OCI-LY7 (cell line): ENCODE results near the gene CNDP2. TPM values are rescaled to one million over a fixed set of nuclear protein-coding genes. Genes with fewer than 3 reads are reported as not detected.

Experiments used
- BruUV-seq: library from RNA; stranded (reverse); fragments of 400-500 nt; replicated peaks from 2 replicates; lab custom pipeline; 2021; lab: Mats Ljungman, UMichigan
- CTCF ChIA-PET: fragments of 300-600 bp; sonication (Branson Sonifier 250); formaldehyde crosslinking; loops from one replicate; lab custom pipeline; 2022; ENCODE audit warnings: antibody characterized with exemption; ENCODE audit not compliant: unreplicated experiment; lab: Charles Lee
- POLR2A ChIA-PET: fragments of 300-600 bp; sonication (Branson Sonifier 250); formaldehyde crosslinking; loops from one replicate; lab custom pipeline; 2022; ENCODE audit warnings: antibody characterized with exemption; lab: Charles Lee
- DNase-seq: peaks from one replicate; pipeline ENCODE4 v3.0.0-alpha.2; 2015; ENCODE audit warnings: low spot score
- H2AFZ ChIP-seq: fragments of 200-600 bp; sonication (generic), shearing (Covaris generic); 2 replicates; pipeline ENCODE4 v1.6.1; 2014; ENCODE audit warnings: mild to moderate bottlenecking, antibody characterized with exemption, low read length, moderate library complexity
- H3K27ac ChIP-seq: fragments of 200-600 bp; sonication (generic); 2 replicates; pipeline ENCODE4 v1.5.1; 2014; ENCODE audit warnings: mixed run types, low read depth, mild to moderate bottlenecking, moderate library complexity, low read length, inconsistent platforms; ENCODE audit not compliant: poor library complexity, severe bottlenecking
- H3K36me3 ChIP-seq: fragments of 200-600 bp; sonication (generic); 2 replicates; pipeline ENCODE4 v1.6.1; 2014; ENCODE audit warnings: mild to moderate bottlenecking, antibody characterized with exemption, low read length, moderate library complexity, mixed read lengths; ENCODE audit not compliant: insufficient read depth
- H3K4me1 ChIP-seq: fragments of 200-600 bp; sonication (generic); 2 replicates; pipeline ENCODE4 v1.5.1; 2014; ENCODE audit warnings: mild to moderate bottlenecking, low read length; ENCODE audit not compliant: insufficient read depth, poor library complexity, severe bottlenecking
- H3K4me2 ChIP-seq: fragments of 200-600 bp; sonication (generic); 2 replicates; pipeline ENCODE4 v1.6.1; 2014; ENCODE audit warnings: mild to moderate bottlenecking, low read length
- H3K4me3 ChIP-seq: fragments of 200-600 bp; sonication (generic); 2 replicates; pipeline ENCODE4 v1.5.1; 2014; ENCODE audit warnings: mild to moderate bottlenecking, low read depth, low read length; ENCODE audit not compliant: poor library complexity, severe bottlenecking
- H3K79me2 ChIP-seq: fragments of 200-600 bp; sonication (generic); 2 replicates; pipeline ENCODE4 v1.6.1; 2016; ENCODE audit warnings: low read depth, mild to moderate bottlenecking, low read length, moderate library complexity, mixed read lengths; ENCODE audit not compliant: insufficient read depth
- H3K9me2 ChIP-seq: fragments of 200-600 bp; sonication (generic); 2 replicates; pipeline ENCODE4 v1.6.1; 2016; ENCODE audit warnings: mild to moderate bottlenecking, low read length, mixed read lengths; ENCODE audit not compliant: insufficient read depth
- H3K9me3 ChIP-seq: fragments of 200-600 bp; sonication (generic); 2 replicates; pipeline ENCODE4 v1.6.1; 2014; ENCODE audit warnings: mild to moderate bottlenecking, mixed run types, low read length, mixed read lengths
- H4K20me1 ChIP-seq: fragments of 200-600 bp; sonication (generic); 2 replicates; pipeline ENCODE4 v1.6.1; 2014; ENCODE audit warnings: mild to moderate bottlenecking, antibody characterized with exemption, low read length, moderate library complexity, mixed read lengths; ENCODE audit not compliant: insufficient read depth
- CTCF ChIP-seq: fragments of 200-600 bp; sonication (generic); conservative IDR thresholded peaks from 2 replicates; pipeline ENCODE4 v1.5.1; 2014; ENCODE audit warnings: mild to moderate bottlenecking, antibody characterized with exemption, low read length, moderate library complexity, mixed read lengths
- EZH2phosphoT487 ChIP-seq: fragments of 200-600 bp; sonication (generic); IDR thresholded peaks from 2 replicates; pipeline ENCODE4 v1.6.1; 2018; ENCODE audit warnings: low read depth, borderline replicate concordance, mild to moderate bottlenecking, mixed run types, antibody characterized with exemption, low read length, moderate library complexity, mixed read lengths
- intact Hi-C: fragments of 100-400 bp; cut with micrococcal nuclease; formaldehyde crosslinking; loops from one replicate; pipeline ENCODE4 v1.10.0; 2022; ENCODE audit not compliant: unreplicated experiment
- total RNA-seq, 2 experiments: library from RNA; depleted of rRNA in 1 of 2; stranded (reverse); fragments of >200 nt in 1 of 2; shearing (Covaris generic) in 1 of 2; gene quantifications; 2 replicates each; pipeline ENCODE4 v1.2.3, GENCODE V29; 2014 to 2022

CNDP2 gene
- total RNA-seq, 2 experiments from 2014 or later = 28.5 to 94.8 TPM

DNA sequence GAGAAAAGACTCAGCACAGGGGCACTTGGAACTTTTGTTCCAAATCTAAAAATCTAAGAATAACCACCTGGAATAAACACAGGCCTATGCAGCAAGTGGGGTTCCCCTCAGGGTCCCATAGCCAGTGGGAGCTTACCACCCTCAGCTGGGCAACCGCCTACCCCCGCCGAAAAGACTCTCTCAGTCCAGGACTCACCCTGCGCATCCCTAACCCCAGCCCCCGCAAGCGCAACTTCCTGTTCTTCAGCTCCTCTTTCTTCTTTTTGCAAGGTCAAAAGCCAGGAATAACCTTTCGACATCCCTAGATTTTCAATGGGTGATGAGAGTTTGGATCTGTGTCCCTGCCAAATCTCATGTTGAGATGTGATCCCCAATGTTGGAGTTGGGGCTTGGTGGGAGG, 51.7 kb downstream of the CNDP2 start:
- H3K27ac ChIP-seq = no peak overlapping the region
- H3K79me2 ChIP-seq = no peaks in the 10 kb centered on the region
- no peaks in the 10 kb centered on the region for H4K20me1 ChIP-seq
- no peak overlapping the region for H3K4me2 ChIP-seq
- DNase-seq = no peak
- ChIA-PET POLR2A (no interaction called here), CTCF (no interaction called here)
- intact Hi-C loops = no loop called here
- BruUV-seq = no TSS peak
- TF ChIP-seq EZH2phosphoT487 (no peak), CTCF (no peak)
- no peaks in the 10 kb centered on the region for H3K9me3 ChIP-seq
- no peaks in the 10 kb centered on the region for H3K36me3 ChIP-seq
- no peaks in the 10 kb centered on the region for H3K9me2 ChIP-seq
- H2AFZ ChIP-seq = no peak overlapping the region
- no peak overlapping the region for H3K4me3 ChIP-seq
- H3K4me1 ChIP-seq = no peaks in the 10 kb centered on the region

DNA sequence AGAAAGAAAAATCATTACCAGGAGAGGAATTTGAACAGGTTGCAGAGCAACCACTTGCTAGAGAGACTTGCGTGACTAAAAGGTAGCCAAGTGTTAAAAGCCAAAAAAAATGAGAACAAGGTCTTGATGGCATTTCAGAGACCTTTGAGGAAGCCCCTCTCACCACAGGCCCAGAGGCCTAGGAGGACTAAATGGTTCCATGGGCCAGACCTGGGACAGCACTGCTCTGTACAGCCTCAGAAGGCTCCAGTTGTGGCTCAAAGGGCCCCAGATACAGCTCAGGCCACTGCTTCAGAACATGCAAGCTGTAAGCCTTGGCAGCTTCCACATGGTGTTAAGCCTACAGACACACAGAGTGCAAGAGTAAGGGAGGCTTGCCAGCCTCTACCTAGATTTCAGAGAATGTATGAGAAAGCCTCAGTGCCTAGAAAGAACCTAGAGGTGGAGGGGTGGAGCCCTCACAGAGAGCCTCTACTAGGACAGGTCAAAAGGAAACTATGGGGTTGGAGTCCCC, 53.5 kb downstream of the CNDP2 start:
- Histone ChIP-seq H3K4me3 (no peak overlapping the region), H3K79me2 (no peaks in the 10 kb centered on the region), H3K9me3 (no peaks in the 10 kb centered on the region), H4K20me1 (no peaks in the 10 kb centered on the region), H3K9me2 (no peaks in the 10 kb centered on the region), H3K27ac (no peak overlapping the region), H3K4me2 (no peak overlapping the region), H3K36me3 (no peaks in the 10 kb centered on the region), H3K4me1 (no peaks in the 10 kb centered on the region), H2AFZ (no peak overlapping the region)
- no peak for DNase-seq
- TF ChIP-seq EZH2phosphoT487 (no peak), CTCF (no peak)
- intact Hi-C loops = loop anchor here (5.0 kb wide), 1 partner anchor 197 kb away; no protein-coding TSS in a partner anchor
- no TSS peak for BruUV-seq
- ChIA-PET POLR2A (interaction anchor here (0.6 kb wide), 1 partner anchor 20 kb away, joined by 4 read pairs; no protein-coding TSS in a partner anchor), CTCF (no interaction called here)

DNA sequence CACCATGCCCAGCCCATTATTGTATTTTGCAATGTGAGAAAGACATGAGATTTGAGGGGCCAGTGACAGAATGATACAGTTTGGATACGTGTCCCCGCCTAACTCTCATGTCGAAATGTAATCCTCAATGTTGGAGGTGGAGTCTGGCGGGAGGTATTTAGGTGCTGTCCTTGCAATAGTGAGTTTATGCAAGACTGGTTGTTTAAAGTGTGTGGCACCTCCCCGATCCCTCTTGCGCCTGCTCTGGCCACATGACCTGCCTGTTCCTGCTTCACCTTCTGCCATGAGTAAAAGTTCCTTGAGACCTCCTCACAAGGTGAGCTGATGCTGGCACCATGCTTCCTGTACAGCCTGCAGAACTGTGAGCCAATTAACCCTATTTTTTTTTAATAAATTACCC, 54.7 kb downstream of the CNDP2 start:
- BruUV-seq = no TSS peak
- H2AFZ ChIP-seq = no peak overlapping the region
- TF ChIP-seq CTCF (no peak), EZH2phosphoT487 (no peak)
- DNase-seq = no peak
- H3K4me1 ChIP-seq = no peaks in the 10 kb centered on the region
- no peak overlapping the region for H3K4me2 ChIP-seq
- H3K79me2 ChIP-seq = no peaks in the 10 kb centered on the region
- ChIA-PET CTCF (no interaction called here), POLR2A (no interaction called here)
- intact Hi-C loops = loop anchor here (5.0 kb wide), 1 partner anchor 199 kb away; no protein-coding TSS in a partner anchor
- H4K20me1 ChIP-seq = no peaks in the 10 kb centered on the region
- no peaks in the 10 kb centered on the region for H3K9me3 ChIP-seq
- H3K27ac ChIP-seq = no peak overlapping the region
- no peaks in the 10 kb centered on the region for H3K9me2 ChIP-seq
- H3K4me3 ChIP-seq = no peak overlapping the region
- H3K36me3 ChIP-seq = no peaks in the 10 kb centered on the region
